ENCODE results near the gene METTL16. TPM values are rescaled to one million over a fixed set of nuclear protein-coding genes. Genes with fewer than 3 reads are reported as not detected.

The METTL16 gene
- total RNA-seq, 1 donor from 2014 or later: 39.3 TPM

DNA sequence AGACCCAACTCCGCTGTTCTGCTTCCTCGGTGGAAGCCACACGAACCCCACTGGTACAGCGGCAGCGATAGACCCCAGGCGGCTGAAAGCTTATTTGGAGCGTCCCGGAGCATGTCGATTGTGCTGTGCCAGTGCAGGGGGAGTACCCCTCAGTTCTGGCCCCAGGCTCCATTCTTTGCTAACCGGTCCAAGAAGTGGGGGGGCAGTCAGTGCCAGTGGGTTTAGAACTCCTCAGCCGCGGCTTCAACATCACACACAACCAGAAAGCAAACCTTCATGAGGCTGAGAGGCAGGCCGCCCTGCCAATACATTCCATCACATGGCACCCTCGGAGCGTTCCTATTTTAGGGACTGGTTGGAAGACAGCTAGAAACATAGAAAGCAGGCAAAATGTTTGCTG, 109.1 kb downstream of the METTL16 start:
- no peak for TF ChIP-seq CTCF (conservative IDR thresholded peaks at IDR 0.05)
- H3K36me3 Mint-ChIP-seq: peaks cover 4% of the 10 kb centered on the region
- H3K27ac Mint-ChIP-seq: peak overlapping the region; percentile 100
- no peak for DNase-seq (ENCODE audit: extremely low spot score, unreplicated experiment)
- peak overlapping the region; percentile 84 for H3K4me3 Mint-ChIP-seq
- no peaks in the 10 kb centered on the region for H3K9me3 Mint-ChIP-seq
- H3K4me1 Mint-ChIP-seq (ENCODE audit: unreplicated experiment): peaks cover 47% of the 10 kb centered on the region
- H3K27me3 Mint-ChIP-seq: no peaks in the 10 kb centered on the region

DNA sequence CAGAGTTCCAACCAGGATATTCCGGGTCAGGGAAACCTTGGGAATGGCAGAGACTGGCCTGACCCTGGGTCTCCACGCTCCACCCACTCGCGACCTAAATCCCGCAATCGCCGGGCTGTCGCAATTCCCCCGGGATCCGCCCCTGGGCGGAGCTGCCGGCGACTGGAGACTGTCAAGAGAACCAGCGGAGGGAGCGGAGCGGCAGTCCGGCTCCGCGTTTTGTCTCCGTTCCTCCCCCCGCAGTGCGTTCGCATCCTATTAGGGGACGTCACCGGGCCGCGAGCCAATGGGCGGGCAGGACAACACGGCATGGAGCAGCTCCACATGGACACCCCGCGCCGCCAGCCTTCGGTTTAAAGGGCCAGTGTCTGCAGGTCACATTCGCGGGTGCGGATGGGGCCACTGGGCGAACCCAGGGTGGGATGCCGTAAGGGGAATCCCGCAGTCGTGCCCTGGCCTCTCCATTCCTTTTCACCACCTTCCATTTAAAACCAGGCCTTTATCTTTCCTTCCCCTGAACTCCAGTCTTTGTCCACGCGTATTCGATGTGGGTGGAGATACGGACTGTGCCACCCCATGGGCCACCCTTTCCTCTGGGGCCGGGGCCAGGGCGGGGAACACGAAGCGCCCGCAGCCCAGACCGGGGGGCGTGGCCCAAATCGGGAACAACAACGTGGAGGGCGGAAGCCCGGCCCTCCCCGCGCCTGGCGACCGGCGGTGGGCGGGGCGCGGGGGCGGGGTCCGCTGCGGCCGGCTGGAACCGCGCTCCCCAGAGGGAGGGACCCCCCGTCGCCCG, 110.1 kb downstream of the METTL16 start:
- TF ChIP-seq CTCF (conservative IDR thresholded peaks at IDR 0.05): no peak

GRCh38 chr17:2400877-2401425, 110.7 kb downstream of the METTL16 start, which contains the start of gene MNT:
MNT (minus strand) TSS chr17:2401060; CDS start chr17:2400712, 348 bp downstream.
- Mint-ChIP-seq H3K36me3 (no peaks in the 10 kb centered on the region), H3K27ac (peak within 1 kb of the TSS; percentile 100), H3K27me3 (no peaks in the 10 kb centered on the region), H3K9me3 (no peaks in the 10 kb centered on the region), H3K4me1 (ENCODE audit: unreplicated experiment) (peaks cover 45% of the 10 kb centered on the region), H3K4me3 (peak within 1 kb of the TSS; percentile 99)
- DNase-seq (ENCODE audit: extremely low spot score, unreplicated experiment): peak; percentile 97
- peak; percentile 23 for TF ChIP-seq CTCF (conservative IDR thresholded peaks at IDR 0.05)

More for the DNA sequence above, 110.1 kb downstream of the METTL16 start:
- peak overlapping the region; percentile 99 for H3K4me3 Mint-ChIP-seq
- H3K9me3 Mint-ChIP-seq: no peaks in the 10 kb centered on the region
- DNase-seq (ENCODE audit: extremely low spot score, unreplicated experiment): peak; percentile 100
- no peaks in the 10 kb centered on the region for H3K36me3 Mint-ChIP-seq
- peak overlapping the region; percentile 100 for H3K27ac Mint-ChIP-seq
- H3K27me3 Mint-ChIP-seq: no peaks in the 10 kb centered on the region
- H3K4me1 Mint-ChIP-seq (ENCODE audit: unreplicated experiment): peaks cover 44% of the 10 kb centered on the region

GRCh38 chr17:2400474-2400866, 111.2 kb downstream of the METTL16 start:
- Mint-ChIP-seq H3K27ac (peak overlapping the region; percentile 100), H3K4me1 (ENCODE audit: unreplicated experiment) (peaks cover 41% of the 10 kb centered on the region), H3K27me3 (no peaks in the 10 kb centered on the region), H3K9me3 (no peaks in the 10 kb centered on the region), H3K36me3 (no peaks in the 10 kb centered on the region), H3K4me3 (peak overlapping the region; percentile 99)
- no peak for TF ChIP-seq CTCF (conservative IDR thresholded peaks at IDR 0.05)
- no peak for DNase-seq (ENCODE audit: extremely low spot score, unreplicated experiment)

- Mint-ChIP-seq H3K27ac (peak overlapping the region; percentile 100), H3K4me3 (peak overlapping the region; percentile 99), H3K9me3 (no peaks in the 10 kb centered on the region), H3K4me1 (ENCODE audit: unreplicated experiment) (peaks cover 39% of the 10 kb centered on the region), H3K36me3 (no peaks in the 10 kb centered on the region), H3K27me3 (no peaks in the 10 kb centered on the region)
- DNase-seq (ENCODE audit: extremely low spot score, unreplicated experiment): peak; percentile 97
- no peak for TF ChIP-seq CTCF (conservative IDR thresholded peaks at IDR 0.05)
These were observed 111.9 kb downstream of the METTL16 start for GRCh38 chr17:2399572-2400473.
